GM12878 (cell line): ENCODE results near the gene NUDT6. TPM values are rescaled to one million over a fixed set of nuclear protein-coding genes. Genes with fewer than 3 reads are reported as not detected.

Source experiments
- ATAC-seq: fragments of 200-7000 bp; cut with Tn5 transposase; 3 replicates; pipeline ENCODE4 v1.9.1; 2020; ENCODE audit warnings: mild to moderate bottlenecking, moderate library complexity
- BruUV-seq: library from RNA; stranded (reverse); fragments of 400-500 nt; replicated peaks from 2 replicates; lab custom pipeline; 2021; lab: Mats Ljungman, UMichigan
- CTCF ChIA-PET: fragments of 300-600 bp; sonication (Branson Sonifier 250); formaldehyde crosslinking; extraction: SDS; loops from one replicate; lab custom pipeline; 2021; ENCODE audit warnings: inconsistent platforms; lab: Yijun Ruan, JAX
- POLR2A ChIA-PET: fragments of 350-600 bp; formaldehyde crosslinking; extraction: SDS; loops from one replicate; lab custom pipeline; 2021; ENCODE audit warnings: inconsistent platforms; lab: Charles Lee
- RAD21 ChIA-PET: fragments of 300-600 bp; sonication (Branson Sonifier 250); formaldehyde crosslinking; loops from one replicate; lab custom pipeline; 2023; ENCODE audit warnings: antibody characterized with exemption; ENCODE audit not compliant: unreplicated experiment; lab: Charles Lee
- SMC1A ChIA-PET: fragments of 300-600 bp; sonication (Branson Sonifier 250); formaldehyde crosslinking; loops from one replicate; lab custom pipeline; 2023; ENCODE audit not compliant: unreplicated experiment, uncharacterized antibody; lab: Charles Lee
- DNase-seq: peaks from one replicate; pipeline ENCODE4 v3.0.0-alpha.2; 2011; ENCODE audit warnings: low read depth, low spot score
- FAIRE-seq: peaks from 3 replicates; lab custom pipeline; 2011; peaks lifted over from hg19 to GRCh38; lab: Jason Lieb, UNC
- H2AFZ ChIP-seq: 2 replicates; pipeline ENCODE4 v1.6.0; 2011; ENCODE audit warnings: low read depth, low read length, control low read depth; ENCODE audit not compliant: control insufficient read depth
- H3K27ac ChIP-seq: 2 replicates; pipeline ENCODE4 v1.5.1; 2011; ENCODE audit warnings: control low read depth; ENCODE audit not compliant: control insufficient read depth, insufficient read depth
- H3K27me3 ChIP-seq, 2 experiments: replicated peaks in 1 of 2; 2 replicates each; pipeline versions ENCODE4 v1.6.0 to v1.6.1; 2011; ENCODE audit warnings: low read length in 1 of 2; ENCODE audit not compliant: control insufficient read depth in 2 of 2, insufficient read depth in 2 of 2
- H3K36me3 ChIP-seq, 2 experiments: 2 replicates each; pipeline ENCODE4 v1.5.1; 2011; ENCODE audit warnings: low read length in 1 of 2; ENCODE audit not compliant: control insufficient read depth in 2 of 2, insufficient read depth in 2 of 2
- H3K4me1 ChIP-seq: 2 replicates; pipeline ENCODE4 v1.6.1; 2011; ENCODE audit warnings: mild to moderate bottlenecking, low read length, moderate library complexity, mixed read lengths; ENCODE audit not compliant: control insufficient read depth, insufficient read depth
- H3K4me2 ChIP-seq: 2 replicates; pipeline ENCODE4 v1.6.0; 2011; ENCODE audit warnings: control low read depth; ENCODE audit not compliant: control insufficient read depth, insufficient read depth
- H3K4me3 ChIP-seq: fragments of 200-600 bp; sonication (generic); 2 replicates; pipeline ENCODE4 v1.5.1; 2016
- H3K79me2 ChIP-seq: 2 replicates; pipeline ENCODE4 v1.6.0; 2011; ENCODE audit warnings: low read length; ENCODE audit not compliant: control insufficient read depth, insufficient read depth
- H3K9ac ChIP-seq: 2 replicates; pipeline ENCODE4 v1.8.0; 2011; ENCODE audit warnings: low read length, control low read depth, mixed read lengths; ENCODE audit not compliant: control insufficient read depth, insufficient read depth
- H3K9me3 ChIP-seq: replicated peaks from 3 replicates; pipeline ENCODE4 v1.5.1; 2011; ENCODE audit warnings: mild to moderate bottlenecking, low read length; ENCODE audit not compliant: control insufficient read depth, insufficient read depth
- H4K20me1 ChIP-seq: 2 replicates; pipeline ENCODE4 v1.6.0; 2011; ENCODE audit not compliant: control insufficient read depth, insufficient read depth
- BMI1 ChIP-seq: fragments of 450-650 bp; IDR thresholded peaks from 2 replicates; pipeline ENCODE4 v1.6.1; 2016; ENCODE audit warnings: mild to moderate bottlenecking, moderate library complexity, borderline replicate concordance
- CHD1 ChIP-seq: IDR thresholded peaks from 2 replicates; pipeline ENCODE4 v1.6.1; 2012; ENCODE audit warnings: low read depth, low read length, improper control_type of control experiment
- CUX1 ChIP-seq: IDR thresholded peaks from 2 replicates; pipeline ENCODE4 v1.6.1; 2012; ENCODE audit warnings: improper control_type of control experiment, low read depth, low read length; ENCODE audit not compliant: insufficient replicate concordance
- ESRRA ChIP-seq: IDR thresholded peaks from 2 replicates; pipeline ENCODE4 v1.6.1; 2012; ENCODE audit warnings: mild to moderate bottlenecking, low read length, improper control_type of control experiment
- FOXK2 ChIP-seq: fragments of 450-650 bp; IDR thresholded peaks from 2 replicates; pipeline ENCODE4 v1.6.1; 2017; ENCODE audit warnings: mild to moderate bottlenecking, moderate library complexity
- GATAD2B ChIP-seq: fragments of 450-650 bp; conservative IDR thresholded peaks from 2 replicates; pipeline ENCODE4 v1.6.1; 2017; ENCODE audit warnings: low read depth, mild to moderate bottlenecking, moderate library complexity
- HDAC6 ChIP-seq: fragments of 200-600 bp; sonication (generic); IDR thresholded peaks from one replicate; pipeline ENCODE4 v1.8.0; 2017; ENCODE audit warnings: antibody characterized with exemption; ENCODE audit not compliant: unreplicated experiment
- HSF1 ChIP-seq: fragments of 150-350 bp; IDR thresholded peaks from 2 replicates; pipeline ENCODE4 v1.6.1; 2014; ENCODE audit warnings: mild to moderate bottlenecking, low read depth, low read length
- RCOR1 ChIP-seq: conservative IDR thresholded peaks from 2 replicates; pipeline ENCODE4 v1.6.1; 2012; ENCODE audit warnings: low read depth, low read length, improper control_type of control experiment
- YBX1 ChIP-seq: fragments of 450-650 bp; IDR thresholded peaks from 2 replicates; pipeline ENCODE4 v1.6.1; 2016; ENCODE audit warnings: antibody characterized with exemption
- YY1 ChIP-seq: IDR thresholded peaks from 2 replicates; pipeline ENCODE4 v1.6.1; 2011; ENCODE audit warnings: low read depth, mild to moderate bottlenecking, low read length
- ZBTB11 ChIP-seq: fragments of 450-650 bp; formaldehyde crosslinking; IDR thresholded peaks from 2 replicates; pipeline ENCODE4 v1.5.0; 2022; ENCODE audit warnings: mild to moderate bottlenecking, missing genetic modification characterization
- ZNF384 ChIP-seq: IDR thresholded peaks from 2 replicates; pipeline ENCODE4 v1.6.1; 2012; ENCODE audit warnings: low read depth, mild to moderate bottlenecking, low read length, improper control_type of control experiment, borderline replicate concordance
- in situ Hi-C: fragments of 300-500 bp; cut with MboI; formaldehyde crosslinking; loops from 9 replicates; pipeline ENCODE4 v1.14.3; 2018; ENCODE audit warnings: mixed read lengths
- intact Hi-C: fragments of 100-400 bp; cut with micrococcal nuclease; formaldehyde crosslinking; loops from one replicate; pipeline ENCODE4 v1.14.2; 2022; ENCODE audit not compliant: unreplicated experiment
- polyA plus RNA-seq, 11 experiments: library from polyadenylated mRNA; depleted of rRNA in 4 of 11; unstranded in 6 of 11; stranded (reverse) in 5 of 11; fragments of >200 nt; fragmentation: Nextera tagmentation in 4 of 11; fragmentation: Illumina TruSeq in 1 of 11; extraction: Ambion mirVana in 4 of 11; extraction: Trizol in 1 of 11; gene quantifications; 1 replicate in 1 of 11; 2 replicates in 10 of 11; pipeline versions ENCODE4 v1.2.1 to v1.2.3, GENCODE V29; 2011 to 2016; ENCODE audit warnings: inconsistent platforms in 2 of 11, missing spikeins in 2 of 11, low read depth in 1 of 11
- total RNA-seq, 4 experiments: library from RNA; depleted of rRNA in 3 of 4; stranded (reverse); fragments of >200 nt in 3 of 4; fragmentation: Illumina TruSeq in 1 of 4; extraction: Trizol in 1 of 4; gene quantifications; 2 replicates each; pipeline versions ENCODE4 v1.2.1 to v1.2.3, GENCODE V29; 2013 to 2021

The NUDT6 gene
- total and polyA plus RNA-seq, 10 of the 15 experiments (the other 5 are each of a cell fraction or from before 2014, with no cell fraction given): 3.9 to 12.4 (median 6.8) TPM

GRCh38 chr4:122851568-122851967 is 70.8 kb downstream of the NUDT6 start:
- ChIA-PET SMC1A (interaction anchor here (0.6 to 1.3 kb wide), 5 partner anchors 10 to 93 kb away, joined by 3 to 4 read pairs (median 3); no protein-coding TSS in a partner anchor), CTCF (interaction anchor here (1.1 kb wide), 1 partner anchor 133 kb away, joined by 3 read pairs; no protein-coding TSS in a partner anchor), RAD21 (interaction anchor here (1.3 kb wide), 1 partner anchor 62 kb away, joined by 3 read pairs; no protein-coding TSS in a partner anchor), POLR2A (no interaction called here)
- Histone ChIP-seq H3K9me3 (no peaks in the 10 kb centered on the region; the same call in 2 of the 3 replicates), H3K9ac (no peak overlapping the region), H3K79me2 (no peaks in the 10 kb centered on the region), H3K4me3 (no peak overlapping the region), H3K27me3 (no peaks in the 10 kb centered on the region; a peak in 2 of 4 replicates), H3K27ac (no peak overlapping the region), H3K4me1 (no peaks in the 10 kb centered on the region), H4K20me1 (no peaks in the 10 kb centered on the region), H3K36me3 (no peaks in the 10 kb centered on the region), H3K4me2 (no peak overlapping the region), H2AFZ (no peak overlapping the region)
- BruUV-seq: no TSS peak
- ATAC-seq (no peak), FAIRE-seq (no peak), DNase-seq (no peak)
- in situ Hi-C loops (no loop called here), intact Hi-C loops (no loop called here)
- TF ChIP-seq ZBTB11 (CRISPR knock-in tag): no peak
- TF ChIP-seq ZNF384: no peak
- TF ChIP-seq RCOR1: no peak
- TF ChIP-seq CHD1: no peak
- TF ChIP-seq GATAD2B: no peak
- no peak for TF ChIP-seq YY1
- TF ChIP-seq HDAC6: no peak
- no peak for TF ChIP-seq ESRRA
- no peak for TF ChIP-seq BMI1
- TF ChIP-seq HSF1: no peak
- no peak for TF ChIP-seq CUX1
- no peak for TF ChIP-seq YBX1
- no peak for TF ChIP-seq FOXK2
